ENCODE data around the gene PIK3CD. TPM values are rescaled to one million over a fixed set of nuclear protein-coding genes. Genes with fewer than 3 reads are reported as not detected.
A peak's percentile ranks its signal among the peaks of the same experiment; 100 is the strongest.

PIK3CD gene
- total RNA-seq = 100 to 1,000 TPM in 1 of 2 experiments, 10 to 100 TPM in 1; 96.6 to 101 TPM

DNA sequence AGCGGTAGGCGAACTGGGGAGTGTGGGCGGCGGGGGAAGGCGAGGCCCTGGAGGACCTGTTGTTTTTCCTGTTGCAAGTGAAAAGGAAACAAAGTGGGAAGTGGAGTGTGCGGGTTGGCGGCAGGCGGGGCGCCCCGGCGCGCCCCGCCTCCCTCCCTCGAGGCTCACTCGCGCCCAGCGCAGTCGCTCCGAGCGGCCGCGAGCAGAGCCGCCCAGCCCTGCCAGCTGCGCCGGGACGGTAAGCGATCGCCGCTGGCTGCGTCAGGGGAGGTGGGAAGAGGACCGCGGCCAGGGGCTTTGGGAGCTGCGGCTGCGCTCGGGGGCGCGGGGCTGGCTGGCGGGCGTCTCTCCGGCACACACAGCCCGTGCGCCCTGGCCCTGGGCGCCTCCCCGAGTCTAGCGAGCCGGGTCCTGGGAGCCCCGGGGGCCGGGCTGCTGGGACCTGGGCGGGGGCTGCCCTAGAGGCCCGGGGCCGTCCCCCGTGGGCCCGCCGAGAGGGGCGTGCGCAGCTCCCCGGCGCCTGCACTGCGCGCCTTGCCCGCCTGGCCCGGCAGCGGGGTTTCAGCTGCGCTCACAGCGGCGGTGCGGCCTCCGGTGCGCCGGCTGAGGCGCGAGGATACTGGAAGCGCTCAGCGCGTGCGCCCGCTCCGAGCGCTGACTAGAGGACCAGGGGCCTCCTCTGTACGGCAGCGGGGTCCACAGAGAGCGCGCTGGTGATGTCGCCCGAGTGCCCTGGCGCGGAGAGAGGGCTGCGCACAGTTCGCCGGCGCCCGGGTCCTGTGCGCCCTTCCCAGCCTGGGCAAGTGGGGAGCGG is at the start of gene PIK3CD:
PIK3CD (plus strand) TSS at position 167 of the 814 bp plus-strand sequence. CDS start 58,725 bp downstream, outside the sequence.
- H3K4me3 Mint-ChIP-seq = peak within 1 kb of the TSS; percentile 99
- H3K4me1 Mint-ChIP-seq (ENCODE audit: low read depth) = peaks cover 46% of the 10 kb centered on the region
- H3K36me3 Mint-ChIP-seq (ENCODE audit: low read depth) = peaks cover 17% of the 10 kb centered on the region
- DNase-seq = peak; percentile 63
- no peaks in the 10 kb centered on the region for H3K27me3 Mint-ChIP-seq (ENCODE audit: low read depth)
- no peaks in the 10 kb centered on the region for H3K9me3 Mint-ChIP-seq
- intact Hi-C loops (cut with micrococcal nuclease) = loop anchor here (1.0 to 10.0 kb wide), 3 partner anchors 8 to 777 kb away; partner anchors contain the start of gene ENO1
- peak within 1 kb of the TSS; percentile 100 for H3K27ac Mint-ChIP-seq
- CTCF ChIA-PET = interaction anchor here (0.6 to 5.5 kb wide), 5 partner anchors 13 to 58 kb away, joined by 3 to 73 read pairs (median 5); no protein-coding TSS in a partner anchor

DNA sequence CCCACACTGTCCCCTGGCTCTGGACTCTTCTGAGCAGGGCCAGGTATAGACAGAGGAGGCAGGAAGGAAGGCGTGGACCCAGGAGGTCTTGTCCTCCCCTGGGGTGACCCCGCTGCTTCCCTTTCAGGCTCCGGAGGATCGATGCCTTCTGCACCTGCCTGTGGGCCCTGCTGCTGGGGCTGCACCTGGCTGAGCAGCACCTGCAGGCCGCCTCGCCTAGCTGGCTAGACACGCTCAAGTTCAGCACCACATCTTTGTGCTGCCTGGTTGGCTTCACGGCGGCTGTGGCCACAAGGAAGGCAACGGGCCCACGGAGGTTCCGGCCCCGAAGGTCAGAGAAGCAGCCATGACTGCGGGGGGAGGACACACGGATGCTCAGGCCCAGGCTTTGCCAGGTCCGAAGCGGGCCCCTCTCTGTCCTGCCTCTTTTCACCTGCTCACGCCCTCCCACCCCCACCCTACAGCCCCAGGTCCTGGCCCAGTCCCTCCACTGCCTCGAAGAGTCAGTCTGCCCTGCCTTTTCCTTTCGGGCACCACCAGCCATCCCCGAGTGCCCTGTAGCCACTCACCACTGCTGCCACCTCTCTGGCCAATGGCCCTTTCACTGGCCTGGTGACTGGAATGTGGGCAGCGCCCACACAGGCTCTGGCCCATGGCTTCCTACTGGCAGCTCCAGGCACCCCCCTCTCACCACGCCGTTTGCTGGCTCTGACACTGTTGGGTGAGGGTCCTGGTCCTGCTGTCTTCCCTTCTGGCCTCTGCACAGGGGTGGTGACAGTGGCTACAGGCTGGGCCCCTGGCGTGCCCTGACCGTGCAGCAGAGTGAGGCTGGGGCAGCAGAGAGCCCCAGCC is 49.4 kb upstream of the PIK3CD start:
- H3K4me1 Mint-ChIP-seq (ENCODE audit: low read depth) = no peaks in the 10 kb centered on the region

DNA sequence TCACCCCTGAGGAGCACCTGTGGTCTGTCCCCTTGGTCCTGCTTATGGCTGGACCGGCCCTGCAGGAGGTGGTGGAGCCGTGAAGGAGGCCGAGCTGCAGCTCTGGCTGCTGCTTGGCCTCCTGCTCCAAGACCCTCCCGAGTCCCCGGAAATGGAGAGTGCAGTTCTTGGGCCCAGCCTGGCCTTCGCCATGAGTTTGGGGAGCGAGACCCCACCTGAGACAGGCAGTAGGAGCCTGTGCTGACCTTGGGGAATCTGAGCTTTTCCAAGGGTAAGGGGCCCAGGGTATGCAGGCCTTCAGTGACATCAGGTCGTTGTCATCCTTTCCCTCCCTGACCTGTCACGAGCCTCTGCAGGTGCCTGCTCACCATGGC is 48.8 kb upstream of the PIK3CD start:
- Mint-ChIP-seq H3K36me3 (ENCODE audit: low read depth) (peaks cover 15% of the 10 kb centered on the region), H3K9me3 (no peaks in the 10 kb centered on the region), H3K27ac (no peak overlapping the region), H3K27me3 (ENCODE audit: low read depth) (no peaks in the 10 kb centered on the region), H3K4me3 (no peak overlapping the region), H3K4me1 (ENCODE audit: low read depth) (no peaks in the 10 kb centered on the region)
- CTCF ChIA-PET = no interaction called here
- intact Hi-C loops (cut with micrococcal nuclease) = no loop called here
- no peak for DNase-seq

More for the DNA sequence above, 49.4 kb upstream of the PIK3CD start:
- CTCF ChIA-PET = no interaction called here
- Mint-ChIP-seq H3K4me3 (no peak overlapping the region), H3K27ac (no peak overlapping the region), H3K9me3 (no peaks in the 10 kb centered on the region), H3K27me3 (ENCODE audit: low read depth) (no peaks in the 10 kb centered on the region), H3K36me3 (ENCODE audit: low read depth) (peaks cover 16% of the 10 kb centered on the region)
- DNase-seq = no peak
- intact Hi-C loops (cut with micrococcal nuclease) = no loop called here

DNA sequence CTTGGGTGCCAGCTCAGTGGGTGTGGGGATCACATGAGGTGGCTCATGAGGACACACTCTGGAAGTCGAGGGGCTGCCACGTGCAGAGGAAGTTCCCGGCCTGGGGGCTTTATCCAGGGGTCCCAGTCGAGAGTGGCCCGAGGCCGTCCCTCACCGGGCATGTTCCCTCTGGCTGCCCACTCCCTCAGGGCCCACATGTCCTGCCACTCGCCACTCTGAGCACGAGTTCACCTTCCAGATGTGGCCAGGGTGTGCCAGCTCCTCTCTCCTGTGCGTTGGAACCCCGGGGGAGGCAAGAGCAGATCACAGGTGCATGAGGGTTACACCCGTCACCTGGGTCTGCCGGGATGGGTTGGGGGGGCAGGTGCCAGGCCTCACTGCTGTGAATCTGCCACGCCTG is 48.2 kb upstream of the PIK3CD start:
- no peak overlapping the region for H3K4me3 Mint-ChIP-seq
- H3K4me1 Mint-ChIP-seq (ENCODE audit: low read depth) = no peaks in the 10 kb centered on the region
- no peak for DNase-seq
- no peaks in the 10 kb centered on the region for H3K27me3 Mint-ChIP-seq (ENCODE audit: low read depth)
- peaks cover 12% of the 10 kb centered on the region for H3K36me3 Mint-ChIP-seq (ENCODE audit: low read depth)
- CTCF ChIA-PET = no interaction called here
- no peak overlapping the region for H3K27ac Mint-ChIP-seq
- no peaks in the 10 kb centered on the region for H3K9me3 Mint-ChIP-seq
- intact Hi-C loops (cut with micrococcal nuclease) = no loop called here

DNA sequence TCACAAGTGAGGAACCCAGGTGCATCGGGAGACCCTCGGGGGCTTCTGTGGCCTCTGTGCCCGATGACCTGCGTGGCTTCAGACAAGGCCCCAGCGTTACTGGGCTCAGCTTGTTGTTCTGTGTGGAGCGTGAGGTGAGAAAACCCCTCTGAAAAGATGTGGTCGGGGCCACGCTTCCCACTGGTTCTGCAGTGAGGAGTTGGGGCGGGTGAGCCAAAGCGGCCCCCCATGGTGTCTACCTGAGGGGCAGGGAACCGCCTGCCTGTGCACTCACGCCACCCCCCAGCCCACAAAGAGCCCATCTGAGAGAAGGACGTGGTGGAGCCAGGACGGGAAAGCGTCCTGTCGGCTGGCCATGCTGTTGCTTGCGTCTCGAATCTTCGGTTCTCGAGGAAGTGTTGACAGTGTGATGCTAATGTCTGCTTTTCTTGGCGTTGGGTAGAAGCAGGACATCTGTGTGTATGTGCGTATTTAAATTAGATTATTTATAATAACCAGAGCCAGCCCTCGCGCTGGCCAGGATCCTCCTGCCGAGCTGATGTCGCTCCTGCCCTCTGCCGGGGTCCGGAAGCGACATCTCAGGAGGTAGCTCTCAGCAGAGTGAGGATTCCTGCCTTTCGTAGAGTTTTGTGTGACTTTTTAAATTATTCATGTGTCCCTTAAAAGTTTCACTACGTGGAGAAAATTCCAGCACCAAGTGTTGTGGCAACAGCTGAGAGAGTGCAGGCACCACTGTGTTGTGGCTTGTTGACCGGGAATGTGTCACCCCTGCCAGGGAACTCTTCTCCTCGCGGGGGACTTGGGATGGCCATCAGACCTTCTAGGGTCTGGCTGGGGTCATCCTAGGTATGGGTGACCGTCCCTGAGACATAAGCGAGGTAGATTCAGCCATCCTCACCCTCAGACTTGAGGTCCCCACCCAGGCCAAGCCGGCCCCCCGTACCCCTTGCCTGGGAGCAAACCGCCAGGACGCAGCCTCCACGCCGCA is 47.5 kb upstream of the PIK3CD start:
- Mint-ChIP-seq H3K4me1 (ENCODE audit: low read depth) (no peaks in the 10 kb centered on the region), H3K4me3 (no peak overlapping the region), H3K27ac (no peak overlapping the region), H3K36me3 (ENCODE audit: low read depth) (peaks cover 12% of the 10 kb centered on the region), H3K9me3 (no peaks in the 10 kb centered on the region), H3K27me3 (ENCODE audit: low read depth) (no peaks in the 10 kb centered on the region)
- CTCF ChIA-PET = no interaction called here
- DNase-seq = no peak
- intact Hi-C loops (cut with micrococcal nuclease) = no loop called here

DNA sequence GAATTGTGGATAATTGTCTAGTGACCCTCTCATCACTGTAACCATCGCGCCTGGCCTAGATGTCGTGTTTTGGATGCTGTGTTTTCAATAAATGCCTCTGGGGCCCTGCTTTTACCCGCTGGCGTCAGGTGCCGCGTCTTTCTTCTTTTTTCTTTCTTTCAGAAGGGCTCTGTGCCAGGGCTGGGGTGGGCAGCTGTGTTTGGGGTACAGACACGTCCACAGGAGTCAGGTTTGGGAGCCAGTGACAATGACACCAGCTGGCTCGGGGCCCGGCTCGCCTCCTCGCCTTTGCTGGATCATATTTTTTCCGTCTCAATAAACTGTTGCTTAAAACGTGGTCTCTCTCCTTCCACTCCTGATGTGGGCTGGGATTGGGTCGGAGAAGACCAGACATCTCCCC is 46.7 kb upstream of the PIK3CD start:
- CTCF ChIA-PET = no interaction called here
- Mint-ChIP-seq H3K9me3 (no peaks in the 10 kb centered on the region), H3K27ac (no peak overlapping the region), H3K4me3 (no peak overlapping the region), H3K27me3 (ENCODE audit: low read depth) (no peaks in the 10 kb centered on the region), H3K4me1 (ENCODE audit: low read depth) (no peaks in the 10 kb centered on the region), H3K36me3 (ENCODE audit: low read depth) (peaks cover 12% of the 10 kb centered on the region)
- DNase-seq = no peak
- intact Hi-C loops (cut with micrococcal nuclease) = no loop called here

DNA sequence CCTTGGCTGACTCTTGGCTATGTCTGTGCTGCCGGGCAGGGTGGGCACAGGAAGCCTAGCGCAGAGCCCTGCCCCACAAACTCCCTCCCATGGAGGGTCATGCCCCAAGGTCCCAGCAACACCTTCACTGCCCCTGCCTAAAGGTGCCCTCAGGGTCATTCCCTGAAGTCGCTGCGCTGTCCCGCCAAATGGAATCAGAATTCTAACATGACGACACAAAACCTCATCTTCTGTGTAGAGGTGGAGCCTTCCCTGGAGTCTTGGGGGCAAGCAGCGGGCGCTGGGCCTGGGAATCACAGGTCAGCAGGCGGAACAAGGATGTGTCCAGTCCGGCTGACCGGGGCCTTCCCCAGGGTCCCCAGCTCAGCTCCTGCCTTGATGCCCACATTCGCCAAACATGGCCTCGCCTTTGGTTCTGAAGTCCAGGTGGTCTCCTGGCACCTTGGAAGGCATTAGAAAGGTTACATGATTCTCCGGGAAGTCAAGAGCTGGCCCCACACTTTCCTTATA is 45.5 kb upstream of the PIK3CD start:
- no peak for DNase-seq
- no peak overlapping the region for H3K4me3 Mint-ChIP-seq
- H3K36me3 Mint-ChIP-seq (ENCODE audit: low read depth) = peaks cover 16% of the 10 kb centered on the region
- CTCF ChIA-PET = interaction anchor here (0.7 kb wide), 1 partner anchor 9 kb away, joined by 3 read pairs; no protein-coding TSS in a partner anchor
- H3K9me3 Mint-ChIP-seq = no peaks in the 10 kb centered on the region
- no peak overlapping the region for H3K27ac Mint-ChIP-seq
- H3K4me1 Mint-ChIP-seq (ENCODE audit: low read depth) = no peaks in the 10 kb centered on the region
- H3K27me3 Mint-ChIP-seq (ENCODE audit: low read depth) = no peaks in the 10 kb centered on the region
- intact Hi-C loops (cut with micrococcal nuclease) = no loop called here

DNA sequence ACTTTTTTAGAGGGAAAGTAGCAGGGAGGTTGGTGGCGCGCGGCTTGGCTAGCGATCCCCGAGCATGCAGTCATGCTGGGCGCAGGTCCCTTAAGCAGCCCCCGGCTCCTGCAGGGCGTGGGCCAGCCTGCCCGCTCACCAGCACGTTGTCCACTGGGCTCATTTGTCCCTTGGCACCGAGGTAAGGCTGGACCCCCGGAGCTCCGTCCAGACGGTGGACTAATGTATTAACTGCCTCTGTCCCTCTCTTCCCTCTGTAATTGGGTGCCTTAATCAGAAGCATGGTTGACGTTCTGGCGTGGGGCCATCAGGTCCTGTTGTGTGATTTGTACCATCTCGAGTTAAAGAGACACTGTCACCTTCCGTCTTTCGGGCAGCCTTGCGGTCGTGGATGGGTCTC is 45.1 kb upstream of the PIK3CD start:
- Mint-ChIP-seq H3K36me3 (ENCODE audit: low read depth) (peaks cover 14% of the 10 kb centered on the region), H3K9me3 (no peaks in the 10 kb centered on the region), H3K4me3 (no peak overlapping the region), H3K27me3 (ENCODE audit: low read depth) (no peaks in the 10 kb centered on the region), H3K27ac (no peak overlapping the region), H3K4me1 (ENCODE audit: low read depth) (no peaks in the 10 kb centered on the region)
- CTCF ChIA-PET = interaction anchor here (0.7 kb wide), 1 partner anchor 9 kb away, joined by 3 read pairs; no protein-coding TSS in a partner anchor
- intact Hi-C loops (cut with micrococcal nuclease) = no loop called here
- DNase-seq = no peak

DNA sequence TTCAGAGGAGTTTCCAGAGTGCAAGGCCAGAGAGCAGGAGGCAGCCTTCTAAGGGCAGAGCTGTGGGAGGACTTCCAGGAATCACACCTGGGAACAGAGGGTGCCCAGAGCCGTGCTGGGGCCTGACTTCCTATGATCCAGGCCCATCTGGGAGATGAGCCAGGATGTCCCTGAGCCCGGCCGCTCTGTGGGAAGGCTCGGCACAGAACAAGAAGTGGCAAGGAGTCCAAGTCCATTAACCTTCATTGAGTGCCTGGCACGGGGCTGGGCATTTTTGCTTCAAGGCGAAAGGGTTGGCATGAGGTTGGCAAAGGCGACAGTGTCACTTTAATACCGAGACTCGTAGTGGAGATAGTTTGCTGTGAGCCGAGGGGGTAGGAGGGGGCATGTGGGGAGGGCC is 44.6 kb upstream of the PIK3CD start:
- no peak overlapping the region for H3K27ac Mint-ChIP-seq
- DNase-seq = no peak
- H3K4me3 Mint-ChIP-seq = no peak overlapping the region
- H3K27me3 Mint-ChIP-seq (ENCODE audit: low read depth) = no peaks in the 10 kb centered on the region
- no peaks in the 10 kb centered on the region for H3K4me1 Mint-ChIP-seq (ENCODE audit: low read depth)
- CTCF ChIA-PET = no interaction called here
- intact Hi-C loops (cut with micrococcal nuclease) = no loop called here
- H3K36me3 Mint-ChIP-seq (ENCODE audit: low read depth) = peaks cover 13% of the 10 kb centered on the region
- H3K9me3 Mint-ChIP-seq = no peaks in the 10 kb centered on the region

DNA sequence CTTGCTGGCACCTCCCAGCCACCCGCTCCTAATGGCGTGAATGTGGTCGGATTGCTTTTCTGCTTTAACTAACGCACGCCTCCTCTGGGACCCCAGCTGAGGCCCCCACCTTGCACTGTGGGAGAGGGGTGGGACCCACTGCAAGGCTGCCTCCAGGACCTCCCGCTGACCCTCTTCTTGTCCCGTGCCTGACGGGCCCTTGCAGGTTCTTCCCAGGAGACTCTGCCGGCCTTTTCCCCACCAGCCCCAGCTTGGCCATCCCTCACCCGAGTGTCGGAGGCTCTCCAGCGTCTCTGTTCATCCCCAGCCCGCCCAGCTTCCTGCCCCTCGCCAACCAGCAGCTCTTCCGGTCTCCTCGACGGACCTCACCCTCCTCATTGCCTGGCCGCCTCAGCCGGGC is 44.2 kb upstream of the PIK3CD start:
- Mint-ChIP-seq H3K4me1 (ENCODE audit: low read depth) (no peaks in the 10 kb centered on the region), H3K27ac (no peak overlapping the region), H3K36me3 (ENCODE audit: low read depth) (peaks cover 13% of the 10 kb centered on the region), H3K4me3 (no peak overlapping the region), H3K27me3 (ENCODE audit: low read depth) (no peaks in the 10 kb centered on the region), H3K9me3 (no peaks in the 10 kb centered on the region)
- CTCF ChIA-PET = no interaction called here
- intact Hi-C loops (cut with micrococcal nuclease) = no loop called here
- no peak for DNase-seq

DNA sequence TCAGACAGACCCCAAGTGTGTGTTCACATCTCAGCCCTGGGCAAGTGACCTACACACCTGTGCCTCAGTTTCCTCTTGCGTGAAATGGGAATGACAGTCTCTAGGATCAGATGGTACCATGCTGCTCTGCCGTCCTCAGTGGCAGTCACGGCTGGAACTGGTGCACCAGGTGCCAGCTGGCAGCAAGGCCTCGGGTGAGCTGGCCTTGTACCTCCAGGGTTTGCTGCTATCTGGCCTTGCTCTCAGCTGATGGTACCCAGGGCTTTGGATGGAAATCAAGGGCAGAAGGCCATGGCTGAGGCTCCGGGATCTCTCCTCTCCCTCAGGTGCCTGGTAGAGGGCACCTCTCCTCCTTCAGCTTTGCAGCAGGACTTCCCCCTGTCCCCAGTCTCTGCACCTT is 41.5 kb upstream of the PIK3CD start:
- no peaks in the 10 kb centered on the region for H3K9me3 Mint-ChIP-seq
- no peak overlapping the region for H3K27ac Mint-ChIP-seq
- peaks cover 7% of the 10 kb centered on the region for H3K36me3 Mint-ChIP-seq (ENCODE audit: low read depth)
- DNase-seq = no peak
- no peaks in the 10 kb centered on the region for H3K27me3 Mint-ChIP-seq (ENCODE audit: low read depth)
- H3K4me1 Mint-ChIP-seq (ENCODE audit: low read depth) = no peaks in the 10 kb centered on the region
- no peak overlapping the region for H3K4me3 Mint-ChIP-seq
- intact Hi-C loops (cut with micrococcal nuclease) = no loop called here
- CTCF ChIA-PET = no interaction called here

DNA sequence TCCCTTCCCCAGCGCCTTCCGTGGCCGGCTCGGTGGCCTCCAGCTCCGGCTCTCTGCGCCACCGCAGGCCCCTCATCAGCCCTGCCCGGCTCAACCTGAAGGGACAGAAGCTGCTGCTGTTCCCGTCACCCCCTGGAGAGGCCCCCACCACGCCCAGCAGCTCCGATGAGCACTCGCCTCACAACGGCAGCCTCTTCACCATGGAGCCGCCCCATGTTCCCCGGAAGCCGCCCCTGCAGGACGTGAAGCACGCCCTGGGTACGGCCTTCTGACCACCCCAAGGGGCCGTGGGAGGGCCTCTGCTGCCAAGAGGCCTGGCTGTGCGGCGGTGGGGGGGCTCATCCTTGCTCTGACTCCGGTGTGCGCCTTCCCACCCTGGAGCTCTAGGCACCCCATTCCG is 41.0 kb upstream of the PIK3CD start:
- intact Hi-C loops (cut with micrococcal nuclease) = no loop called here
- no peaks in the 10 kb centered on the region for H3K9me3 Mint-ChIP-seq
- H3K4me3 Mint-ChIP-seq = no peak overlapping the region
- no peaks in the 10 kb centered on the region for H3K4me1 Mint-ChIP-seq (ENCODE audit: low read depth)
- no peak overlapping the region for H3K27ac Mint-ChIP-seq
- peaks cover 6% of the 10 kb centered on the region for H3K36me3 Mint-ChIP-seq (ENCODE audit: low read depth)
- DNase-seq = no peak
- CTCF ChIA-PET = no interaction called here
- H3K27me3 Mint-ChIP-seq (ENCODE audit: low read depth) = no peaks in the 10 kb centered on the region
